Measurements from ENCODE around the gene PHC3.

GRCh38 chr3:170083343-170083742, 98.2 kb downstream of the PHC3 start:
- no peak for TF ChIP-seq PATZ1 (CRISPR knock-in tag; IDR thresholded peaks at IDR 0.05; ENCODE audit: borderline replicate concordance)
- no peak for TF ChIP-seq CSDC2 (CRISPR knock-in tag; IDR thresholded peaks at IDR 0.05)
- no peak for TF ChIP-seq GLIS3 (CRISPR knock-in tag; IDR thresholded peaks at IDR 0.05)
- TF ChIP-seq ZFP30 (CRISPR knock-in tag; IDR thresholded peaks at IDR 0.05) = no peak
- TF ChIP-seq ZNF70 (CRISPR knock-in tag; IDR thresholded peaks at IDR 0.05) = no peak
- no peak for TF ChIP-seq ARNTL (CRISPR knock-in tag; IDR thresholded peaks at IDR 0.05; ENCODE audit: borderline replicate concordance, low read depth)

All from SK-N-SH treated with all-trans-retinoic acid at 6 μM for 48 hours (cell line).